A549 (cell line): Measurements from ENCODE around the gene CNTN3.

Experiments
- CHD2 ChIP-seq: fragments of 150-350 bp; IDR thresholded peaks from 2 replicates; pipeline ENCODE4 v1.6.1; 2014; ENCODE audit warnings: low read length; ENCODE audit not compliant: partially characterized antibody
- EP300 ChIP-seq, 2 experiments: fragments of >200 bp; sonication (Bioruptor Twin); formaldehyde crosslinking; IDR thresholded peaks; 2 replicates in 1 of 2; 3 replicates in 1 of 2; pipeline ENCODE4 v1.6.1; 2016 to 2017
- SREBF2 ChIP-seq: fragments of 450-650 bp; IDR thresholded peaks from 2 replicates; pipeline ENCODE4 v1.6.1; 2014; ENCODE audit warnings: mild to moderate bottlenecking, moderate library complexity
- TF ChIP-seq, protein P1 (sequence below): IDR thresholded peaks from 2 replicates; pipeline ENCODE4 v1.6.1; 2012
- TF ChIP-seq, protein P2 (sequence below): fragments of >200 bp; sonication (Bioruptor Twin); formaldehyde crosslinking; IDR thresholded peaks from 3 replicates; pipeline ENCODE4 v1.5.1; 2016

DNA sequence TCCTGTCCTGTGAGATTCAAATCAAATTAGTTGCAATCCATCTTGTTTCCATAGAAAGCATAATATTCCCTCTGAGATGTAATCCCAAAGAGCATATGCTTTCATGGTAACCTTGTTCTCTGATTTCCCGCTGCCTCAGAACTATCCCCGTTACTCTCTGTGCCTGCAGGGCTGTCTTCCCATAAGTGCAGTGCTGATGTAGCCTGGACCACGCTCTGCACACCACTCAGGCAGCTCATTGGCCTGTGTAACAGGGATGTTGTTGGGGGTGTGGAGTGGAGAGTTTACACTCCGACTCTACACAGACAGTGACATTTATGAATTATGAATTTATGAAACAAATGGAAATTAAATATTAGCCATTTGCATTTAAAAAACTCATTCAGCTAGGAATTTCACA, 33.6 kb upstream of the CNTN3 start:
- no peak for TF ChIP-seq EP300 (IDR thresholded peaks at IDR 0.05)
- TF ChIP-seq, protein P1, sequence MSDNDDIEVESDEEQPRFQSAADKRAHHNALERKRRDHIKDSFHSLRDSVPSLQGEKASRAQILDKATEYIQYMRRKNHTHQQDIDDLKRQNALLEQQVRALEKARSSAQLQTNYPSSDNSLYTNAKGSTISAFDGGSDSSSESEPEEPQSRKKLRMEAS = no peak
- TF ChIP-seq, protein P2, sequence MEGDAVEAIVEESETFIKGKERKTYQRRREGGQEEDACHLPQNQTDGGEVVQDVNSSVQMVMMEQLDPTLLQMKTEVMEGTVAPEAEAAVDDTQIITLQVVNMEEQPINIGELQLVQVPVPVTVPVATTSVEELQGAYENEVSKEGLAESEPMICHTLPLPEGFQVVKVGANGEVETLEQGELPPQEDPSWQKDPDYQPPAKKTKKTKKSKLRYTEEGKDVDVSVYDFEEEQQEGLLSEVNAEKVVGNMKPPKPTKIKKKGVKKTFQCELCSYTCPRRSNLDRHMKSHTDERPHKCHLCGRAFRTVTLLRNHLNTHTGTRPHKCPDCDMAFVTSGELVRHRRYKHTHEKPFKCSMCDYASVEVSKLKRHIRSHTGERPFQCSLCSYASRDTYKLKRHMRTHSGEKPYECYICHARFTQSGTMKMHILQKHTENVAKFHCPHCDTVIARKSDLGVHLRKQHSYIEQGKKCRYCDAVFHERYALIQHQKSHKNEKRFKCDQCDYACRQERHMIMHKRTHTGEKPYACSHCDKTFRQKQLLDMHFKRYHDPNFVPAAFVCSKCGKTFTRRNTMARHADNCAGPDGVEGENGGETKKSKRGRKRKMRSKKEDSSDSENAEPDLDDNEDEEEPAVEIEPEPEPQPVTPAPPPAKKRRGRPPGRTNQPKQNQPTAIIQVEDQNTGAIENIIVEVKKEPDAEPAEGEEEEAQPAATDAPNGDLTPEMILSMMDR = no peak
- TF ChIP-seq SREBF2 = no peak
- no peak for TF ChIP-seq CHD2
